ENCODE results near the gene SNAI3.

- TF ChIP-seq TSHZ1 (tag by site-specific recombination; IDR thresholded peaks at IDR 0.05; ENCODE audit: borderline replicate concordance) (no peak), CTCF (tag by site-specific recombination; IDR thresholded peaks at IDR 0.05) (no peak), PRDM4 (tag by site-specific recombination; IDR thresholded peaks at IDR 0.05) (no peak), ZNF214 (tag by site-specific recombination; IDR thresholded peaks at IDR 0.05; ENCODE audit: borderline replicate concordance) (no peak), ZBTB1 (tag by site-specific recombination; IDR thresholded peaks at IDR 0.05) (no peak), ATF2 (tag by site-specific recombination; IDR thresholded peaks at IDR 0.05; ENCODE audit: low read depth) (no peak), HOXC10 (CRISPR knock-in tag; IDR thresholded peaks at IDR 0.05) (no peak), ZNF580 (tag by site-specific recombination; IDR thresholded peaks at IDR 0.05) (no peak), TCF7L2 (IDR thresholded peaks at IDR 0.05; ENCODE audit: borderline replicate concordance, low read depth, low read length) (no peak), ZNF785 (tag by site-specific recombination; IDR thresholded peaks at IDR 0.05) (no peak), ZNF558 (tag by site-specific recombination; IDR thresholded peaks at IDR 0.05) (no peak), ELK4 (IDR thresholded peaks at IDR 0.05; ENCODE audit: borderline replicate concordance, low read depth, low read length) (no peak), ZBTB11 (tag by site-specific recombination; conservative IDR thresholded peaks at IDR 0.05; ENCODE audit: low read depth) (no peak)
Observed at GRCh38 chr16:88720396-88720970, 34.2 kb upstream of the SNAI3 start.
